GM13977 (cell line): ENCODE results near the gene VIPR2.
"Not testable (repeated sequence)": the region's sequence is repeated elsewhere in the genome, so short reads cannot be mapped to it uniquely, and the experiment has no call there.

Experiments
- DNase-seq: peaks from one replicate; pipeline ENCODE4 v3.0.0; 2012; ENCODE audit warnings: low spot score
- in situ Hi-C: fragments of 300-500 bp; cut with MboI; formaldehyde crosslinking; loops from one replicate; pipeline ENCODE4 v1.12.0; 2022; ENCODE audit warnings: low sequenced_read_pairs, low pct_unique_long_range_greater_than_20kb, mixed read lengths, inconsistent platforms; ENCODE audit not compliant: unreplicated experiment
- TF ChIP-seq, protein P1 (sequence below): IDR thresholded peaks from 2 replicates; pipeline ENCODE4 v1.5.1; 2012; ENCODE audit warnings: mild to moderate bottlenecking, control low read depth; ENCODE audit not compliant: insufficient read depth; ENCODE audit errors: extremely low read depth, missing control alignments

The VIPR2 gene

DNA sequence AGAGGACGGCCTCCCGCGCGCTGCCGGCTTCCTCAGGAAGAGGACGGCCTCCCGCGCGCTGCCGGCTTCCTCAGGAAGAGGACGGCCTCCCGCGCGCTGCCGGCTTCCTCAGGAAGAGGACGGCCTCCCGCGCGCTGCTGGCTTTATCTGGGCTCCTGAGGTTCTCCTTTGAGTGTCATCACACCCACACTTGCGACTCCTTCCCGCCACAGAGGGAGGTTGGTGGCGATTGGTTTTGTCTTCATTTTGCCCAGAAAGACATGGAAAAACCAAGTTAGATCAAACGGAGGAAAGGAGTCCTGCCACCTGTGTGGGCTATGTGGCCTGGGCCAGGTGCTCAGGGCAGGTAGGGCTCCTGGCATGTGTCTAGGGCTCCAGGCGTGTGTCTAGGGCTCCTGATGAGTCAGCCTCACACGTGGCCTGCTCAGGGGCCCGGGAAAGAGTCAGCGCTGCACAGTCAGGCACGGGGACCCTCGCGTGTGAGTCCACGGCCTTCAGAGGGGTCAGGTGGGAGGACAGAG, 138.0 kb downstream of the VIPR2 start:
- DNase-seq, result no peak
- in situ Hi-C loops, result no loop called here
- TF ChIP-seq, protein P1, sequence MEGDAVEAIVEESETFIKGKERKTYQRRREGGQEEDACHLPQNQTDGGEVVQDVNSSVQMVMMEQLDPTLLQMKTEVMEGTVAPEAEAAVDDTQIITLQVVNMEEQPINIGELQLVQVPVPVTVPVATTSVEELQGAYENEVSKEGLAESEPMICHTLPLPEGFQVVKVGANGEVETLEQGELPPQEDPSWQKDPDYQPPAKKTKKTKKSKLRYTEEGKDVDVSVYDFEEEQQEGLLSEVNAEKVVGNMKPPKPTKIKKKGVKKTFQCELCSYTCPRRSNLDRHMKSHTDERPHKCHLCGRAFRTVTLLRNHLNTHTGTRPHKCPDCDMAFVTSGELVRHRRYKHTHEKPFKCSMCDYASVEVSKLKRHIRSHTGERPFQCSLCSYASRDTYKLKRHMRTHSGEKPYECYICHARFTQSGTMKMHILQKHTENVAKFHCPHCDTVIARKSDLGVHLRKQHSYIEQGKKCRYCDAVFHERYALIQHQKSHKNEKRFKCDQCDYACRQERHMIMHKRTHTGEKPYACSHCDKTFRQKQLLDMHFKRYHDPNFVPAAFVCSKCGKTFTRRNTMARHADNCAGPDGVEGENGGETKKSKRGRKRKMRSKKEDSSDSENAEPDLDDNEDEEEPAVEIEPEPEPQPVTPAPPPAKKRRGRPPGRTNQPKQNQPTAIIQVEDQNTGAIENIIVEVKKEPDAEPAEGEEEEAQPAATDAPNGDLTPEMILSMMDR, result no peak

DNA sequence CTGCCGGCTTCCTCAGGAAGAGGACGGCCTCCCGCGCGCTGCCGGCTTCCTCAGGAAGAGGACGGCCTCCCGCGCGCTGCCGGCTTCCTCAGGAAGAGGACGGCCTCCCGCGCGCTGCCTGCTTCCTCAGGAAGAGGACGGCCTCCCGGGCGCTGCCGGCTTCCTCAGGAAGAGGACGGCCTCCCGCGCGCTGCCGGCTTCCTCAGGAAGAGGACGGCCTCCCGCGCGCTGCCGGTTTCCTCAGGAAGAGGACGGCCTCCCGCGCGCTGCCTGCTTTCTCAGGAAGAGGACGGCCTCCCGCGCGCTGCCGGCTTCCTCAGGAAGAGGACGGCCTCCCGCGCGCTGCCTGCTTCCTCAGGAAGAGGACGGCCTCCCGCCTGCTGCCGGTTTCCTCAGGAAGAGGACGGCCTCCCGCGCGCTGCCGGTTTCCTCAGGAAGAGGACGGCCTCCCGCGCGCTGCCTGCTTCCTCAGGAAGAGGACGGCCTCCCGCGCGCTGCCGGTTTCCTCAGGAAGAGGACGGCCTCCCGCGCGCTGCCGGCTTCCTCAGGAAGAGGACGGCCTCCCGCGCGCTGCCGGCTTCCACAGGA, 138.6 kb downstream of the VIPR2 start:
- in situ Hi-C loops, DNase-seq: not testable (repeated sequence)

DNA sequence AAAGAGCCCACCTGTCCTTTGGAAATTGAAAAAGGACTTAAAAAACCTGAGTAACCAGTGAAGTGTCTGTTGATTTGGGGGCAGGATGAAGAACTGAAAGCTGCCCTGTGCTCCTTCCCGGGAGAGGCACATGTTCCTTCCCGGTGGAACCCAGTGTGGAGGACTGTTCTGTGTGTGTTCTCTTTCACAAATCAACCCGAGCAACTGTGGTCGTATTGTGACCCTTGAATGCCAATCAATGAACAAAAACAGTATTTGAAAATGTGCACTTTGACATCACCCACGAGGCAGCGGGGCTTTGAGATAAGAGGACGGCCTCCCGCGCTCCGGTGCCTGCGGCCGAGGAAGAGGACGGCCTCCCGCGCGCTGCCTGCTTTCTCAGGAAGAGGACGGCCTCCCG, 139.0 kb downstream of the VIPR2 start:
- in situ Hi-C loops, result no loop called here

DNA sequence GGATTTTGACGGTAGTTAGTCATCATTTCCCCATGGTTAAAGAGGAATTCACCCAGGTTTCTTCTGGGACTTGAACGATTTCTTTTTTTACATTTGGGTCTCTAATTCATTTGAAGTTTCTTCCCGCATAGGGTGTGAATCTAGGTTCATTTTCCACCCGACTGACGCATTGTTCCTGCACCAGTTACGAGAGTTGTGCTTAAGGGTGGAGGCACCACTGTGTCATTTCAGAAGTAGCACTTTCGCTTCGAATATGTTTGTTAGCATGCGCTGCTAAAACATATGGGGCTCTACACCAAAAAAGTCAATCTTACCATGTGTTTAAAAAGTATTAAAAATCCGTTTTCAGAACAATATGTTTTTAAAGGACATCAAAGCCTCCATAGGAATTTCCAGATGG, 140.3 kb downstream of the VIPR2 start:
- in situ Hi-C loops, result no loop called here
- TF ChIP-seq, protein P1, result no peak
- no peak for DNase-seq

More for the DNA sequence above, 139.0 kb downstream of the VIPR2 start:
- TF ChIP-seq, protein P1, result no peak
- no peak for DNase-seq

DNA sequence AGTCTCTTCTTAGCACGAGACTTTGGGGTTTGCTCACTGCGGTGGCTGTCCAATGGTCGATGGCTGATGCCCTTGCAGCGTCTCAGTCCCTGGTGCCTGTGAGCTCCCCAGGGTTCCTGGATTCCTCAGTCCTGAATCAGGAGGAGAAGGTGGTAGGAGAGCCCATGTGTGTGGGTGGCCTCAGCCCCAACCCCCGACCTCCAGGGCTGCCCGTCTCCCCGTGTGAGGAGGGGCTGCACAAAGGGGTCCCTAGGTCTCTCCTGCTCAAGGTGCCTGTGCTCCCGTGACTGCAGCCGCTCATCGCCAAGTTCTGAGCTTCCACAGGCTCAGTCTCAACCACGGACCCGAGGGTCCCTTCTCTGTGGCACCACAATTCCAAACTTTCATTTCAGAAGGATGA, 142.9 kb downstream of the VIPR2 start:
- in situ Hi-C loops, result no loop called here
- DNase-seq, result no peak
- TF ChIP-seq, protein P1, result no peak

DNA sequence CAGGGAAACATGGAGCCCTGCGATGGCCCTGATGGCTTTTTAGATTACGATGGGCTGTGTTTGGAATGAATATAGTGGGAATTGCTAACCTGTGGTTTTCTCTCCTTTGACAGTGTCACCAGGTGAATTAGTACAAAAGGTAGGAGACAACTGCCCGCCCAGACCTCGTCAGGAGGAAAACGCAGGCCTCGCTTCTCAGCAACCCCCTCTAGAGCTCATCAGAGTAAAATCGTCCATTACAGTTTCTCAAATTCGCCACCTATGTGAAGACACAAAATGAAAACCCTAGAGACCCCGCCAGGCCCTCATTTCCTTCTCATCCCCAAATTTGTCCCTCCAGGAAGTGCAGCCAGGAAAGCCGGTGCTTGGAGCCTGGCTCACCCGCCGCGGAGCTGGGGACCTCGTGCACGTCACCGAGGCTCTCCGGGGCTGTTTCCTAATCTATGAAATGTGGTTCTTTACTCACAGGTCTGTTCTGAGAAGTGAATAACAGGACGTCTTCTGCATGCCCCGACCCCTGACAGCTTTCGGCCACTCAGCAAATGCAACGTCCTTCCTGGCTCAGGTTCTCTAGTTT, 143.7 kb downstream of the VIPR2 start:
- TF ChIP-seq, protein P1, result no peak
- no peak for DNase-seq
- in situ Hi-C loops, result no loop called here

DNA sequence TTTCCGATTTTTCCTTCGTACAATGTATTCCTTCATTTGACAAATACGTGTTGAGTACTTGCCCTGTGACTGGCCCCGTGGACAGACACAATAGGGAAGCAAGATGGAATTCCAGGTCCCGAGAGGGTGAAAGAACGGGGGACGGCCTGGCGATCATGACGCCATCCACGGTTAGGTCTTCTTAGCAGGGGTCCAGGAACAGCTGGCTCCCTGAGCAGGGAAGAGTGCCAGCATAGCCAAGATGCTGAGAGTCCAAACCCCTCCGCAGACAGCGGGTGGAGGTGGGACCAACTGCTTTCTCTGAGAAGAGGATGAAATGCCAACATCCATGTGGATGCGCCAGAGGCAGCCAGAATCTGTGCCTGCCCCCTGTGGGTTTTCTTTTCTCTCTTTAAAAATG, 144.6 kb downstream of the VIPR2 start:
- TF ChIP-seq, protein P1, result no peak
- no peak for DNase-seq
- in situ Hi-C loops, result no loop called here
